NCI-H2107 treated with DMSO at 0.1 percent for 48 hours (cell line): ENCODE measurements around the gene CRCP.

Source experiments
- DNase-seq: peaks from one replicate; lab custom pipeline; 2025; ENCODE audit not compliant: unreplicated experiment; lab: John Stamatoyannopoulos, UW

Gene CRCP

DNA sequence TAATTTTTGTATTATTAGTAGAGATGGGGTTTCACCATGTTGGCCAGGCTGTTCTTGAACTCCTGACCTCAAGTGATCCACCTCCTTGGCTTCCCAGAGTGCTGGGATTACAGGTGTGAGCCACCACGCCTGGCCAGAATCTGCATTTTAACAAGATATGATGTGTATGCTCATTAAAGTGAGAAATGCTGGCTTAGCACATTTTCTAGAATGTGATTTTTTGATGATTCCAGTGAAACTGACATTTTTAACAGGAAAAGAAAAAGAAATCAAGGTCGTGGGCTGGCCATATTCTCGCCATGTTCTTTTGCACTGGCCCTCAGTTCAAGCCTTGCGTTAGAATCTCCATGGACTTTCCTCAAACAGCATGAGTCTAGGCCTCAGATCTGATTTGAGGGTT, 72.3 kb downstream of the CRCP start:
- DNase-seq, result no peak

GRCh38 chr7:66187905-66188304, 73.3 kb downstream of the CRCP start:
- DNase-seq, result no peak

DNA sequence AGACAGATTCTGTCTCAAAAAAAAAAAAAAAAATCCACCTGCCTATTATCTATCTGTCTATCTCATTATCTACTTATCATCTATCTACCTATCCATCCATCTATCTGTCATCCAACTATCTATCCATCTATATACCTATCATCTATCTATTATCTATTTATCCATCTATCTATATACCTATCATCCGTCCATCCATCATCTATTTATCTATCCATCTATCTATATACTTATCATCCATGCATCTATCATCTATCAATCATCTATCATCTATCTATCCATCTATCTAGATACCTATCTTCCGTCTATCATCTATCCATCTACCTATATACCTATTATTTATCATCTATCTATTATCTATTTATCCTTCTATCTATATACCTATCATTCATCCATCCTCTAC, 74.0 kb downstream of the CRCP start:
- DNase-seq, result no peak

DNA sequence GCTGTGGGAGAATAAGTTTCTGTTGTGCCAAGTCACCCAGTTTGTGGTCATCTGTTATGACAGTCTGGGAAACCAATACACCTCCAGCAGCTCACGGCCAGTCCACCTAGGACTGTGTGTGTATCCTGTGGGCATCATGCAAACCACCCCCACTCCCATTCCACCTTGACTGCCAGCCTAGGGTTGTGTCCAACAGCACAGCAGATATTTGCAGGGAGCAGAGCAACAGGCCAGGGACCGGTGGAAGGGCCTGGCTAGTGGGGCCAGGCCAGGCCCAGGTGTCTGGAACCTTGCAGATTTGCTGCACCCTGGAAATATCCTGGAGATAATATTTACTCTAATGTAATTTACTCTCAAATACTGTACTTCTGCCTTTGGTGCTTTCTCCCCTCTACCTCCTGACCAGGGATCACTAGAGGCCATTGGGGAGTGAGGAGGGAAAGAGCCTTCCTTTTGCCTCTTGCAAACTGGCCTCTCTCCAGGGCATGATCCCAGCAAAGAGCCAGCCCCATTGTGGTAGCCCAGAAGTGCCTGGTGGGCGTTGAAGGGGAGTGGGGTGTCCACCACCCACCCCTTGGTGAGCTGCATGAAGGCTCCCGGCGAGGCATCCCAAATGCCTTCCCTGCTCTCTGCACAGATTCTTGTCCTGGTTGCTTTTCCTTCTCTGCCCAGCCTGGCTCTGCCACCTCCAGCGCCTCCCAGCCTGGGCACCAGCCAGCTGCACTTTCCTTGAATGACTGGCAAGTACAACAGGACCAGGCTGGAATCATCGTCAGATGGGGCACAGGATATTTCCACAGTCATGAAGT, 75.3 kb downstream of the CRCP start:
- DNase-seq, result no peak

- no peak for DNase-seq
Observed at GRCh38 chr7:66190504-66190857, 75.8 kb downstream of the CRCP start.

DNA sequence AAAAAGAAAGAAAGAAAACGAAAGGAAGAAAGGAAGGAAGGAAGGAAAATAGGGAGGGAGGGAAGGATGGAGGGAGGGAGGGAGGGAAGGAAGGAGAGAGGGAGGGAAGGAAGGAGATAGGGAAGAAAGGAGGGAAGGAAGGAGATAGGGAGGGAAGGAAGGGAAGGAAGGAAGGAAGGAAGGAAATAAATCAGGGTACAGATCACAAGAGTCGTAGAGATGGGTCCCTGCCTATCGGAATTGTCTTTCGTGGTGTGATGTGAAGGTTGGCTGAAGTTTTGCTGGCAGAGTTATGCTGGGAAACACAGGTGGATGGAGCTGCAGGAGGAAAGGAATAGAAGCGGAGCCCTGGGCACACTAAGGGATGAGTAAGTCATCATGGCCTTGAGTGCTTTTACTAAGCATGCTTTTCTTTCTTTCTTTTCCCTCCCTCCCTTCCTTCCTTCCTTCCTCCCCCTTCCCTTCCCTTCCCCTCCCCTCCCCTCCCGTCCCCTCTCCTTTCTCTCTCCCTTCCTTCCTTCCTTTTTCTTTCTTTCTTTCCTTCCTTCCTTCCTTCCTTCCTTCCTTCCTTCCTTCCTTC, 78.6 kb downstream of the CRCP start:
- DNase-seq, result no peak

DNA sequence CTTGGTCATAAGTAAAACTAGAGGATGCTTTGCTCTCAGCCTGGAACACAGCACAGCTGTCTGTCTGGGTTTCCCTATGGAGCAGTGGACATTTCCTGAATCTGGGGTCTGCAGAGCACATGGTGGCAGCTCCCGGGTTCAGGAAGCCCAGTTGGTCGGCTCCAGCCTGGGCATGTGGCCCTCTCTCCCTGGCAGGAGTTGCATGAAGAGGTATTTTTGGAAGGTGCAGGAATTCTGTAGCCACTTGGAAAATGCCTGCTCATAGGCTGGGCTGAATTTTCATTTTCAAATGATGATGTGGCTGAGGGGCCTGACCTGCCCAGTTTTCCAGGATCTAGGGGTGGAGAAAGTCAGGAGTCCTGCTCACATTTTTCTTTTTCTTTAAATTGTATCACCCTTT, 83.8 kb downstream of the CRCP start:
- no peak for DNase-seq

- no peak for DNase-seq
Observed at GRCh38 chr7:66198956-66199355, 84.3 kb downstream of the CRCP start.

DNA sequence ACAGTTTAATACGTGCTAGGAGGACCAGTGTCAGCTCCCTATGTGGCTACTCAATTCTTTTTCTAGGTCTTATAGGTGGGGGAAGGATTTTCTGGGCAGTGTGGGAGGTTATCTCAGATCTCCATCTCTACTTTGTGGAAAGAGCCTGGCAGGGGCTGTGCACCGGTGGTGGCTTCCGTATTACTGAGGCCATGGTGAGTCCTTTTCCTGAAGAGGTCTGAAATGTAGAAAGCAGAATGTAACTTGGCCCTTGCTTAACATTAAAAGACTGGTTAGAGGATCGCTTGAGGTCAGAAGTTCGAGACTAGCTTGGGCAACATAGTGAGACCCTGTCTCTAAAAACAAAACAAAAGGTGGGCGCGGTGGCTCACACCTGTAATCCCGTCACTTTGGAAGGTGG, 87.8 kb downstream of the CRCP start:
- DNase-seq, result no peak
